ENCODE data around the gene APOA5. TPM values are rescaled to one million over a fixed set of nuclear protein-coding genes. Genes with fewer than 3 reads are reported as not detected.
A peak's percentile ranks its signal among the peaks of the same experiment; 100 is the strongest.
"Not testable (repeated sequence)": the region's sequence is repeated elsewhere in the genome, so short reads cannot be mapped to it uniquely, and the experiment has no call there.

The APOA5 gene
- total RNA-seq, 1 experiment from 2014 or later: not detected

GRCh38 chr11:116835791-116836631, 44.3 kb upstream of the APOA5 start:
- BruUV-seq (replicated peaks): no TSS peak
- ATAC-seq (peak; percentile 86), DNase-seq (peak; percentile 98)
- intact Hi-C loops (cut with micrococcal nuclease): loop anchor here (2.0 to 5.0 kb wide), 2 partner anchors 47 to 64 kb away; partner anchors contain the start of genes BUD13 and ZPR1
- Histone ChIP-seq H3K9ac (ENCODE audit: low read length) (peak overlapping the region; percentile 60), H2AFZ (ENCODE audit: low read length) (peak overlapping the region; percentile 97), H3F3A (ENCODE audit: low read length, unreplicated experiment) (no peaks in the 10 kb centered on the region), H3K4me1 (ENCODE audit: insufficient read depth, low read length) (peaks cover 7% of the 10 kb centered on the region), H3K27me3 (ENCODE audit: low read length) (no peaks in the 10 kb centered on the region), H3K9me3 (ENCODE audit: low read length) (no peaks in the 10 kb centered on the region), H3K9me2 (replicated peaks; ENCODE audit: low read length) (no peaks in the 10 kb centered on the region), H3K4me2 (ENCODE audit: low read length) (peak overlapping the region; percentile 89), H4K20me1 (ENCODE audit: low read length) (no peaks in the 10 kb centered on the region), H3K36me3 (ENCODE audit: low read depth, low read length) (no peaks in the 10 kb centered on the region), H3K27ac (ENCODE audit: low read length) (no peak overlapping the region), H3K79me2 (ENCODE audit: low read length) (no peaks in the 10 kb centered on the region), H3K4me3 (ENCODE audit: low read length) (peak overlapping the region; percentile 63)
- ChIA-PET CTCF (interaction anchor here (0.6 to 2.3 kb wide), 14 partner anchors 13 to 391 kb away, joined by 3 to 16 read pairs (median 5); partner anchors contain the start of genes APOA5 and ZPR1), POLR2A (ENCODE audit: unreplicated experiment) (interaction anchor here (0.6 to 1.0 kb wide), 5 partner anchors 18 to 191 kb away, joined by 3 to 10 read pairs (median 6); partner anchors contain the start of gene ZPR1)
- TF ChIP-seq EZH2 (IDR thresholded peaks at IDR 0.05; ENCODE audit: low read length, unreplicated experiment) (no peak), EZH2phosphoT487 (IDR thresholded peaks at IDR 0.05; ENCODE audit: borderline replicate concordance, low read length) (no peak), CTCF (conservative IDR thresholded peaks at IDR 0.05; ENCODE audit: low read depth, low read length) (peak; percentile 88)

- Histone ChIP-seq H3K27me3 (ENCODE audit: low read length) (no peaks in the 10 kb centered on the region), H3K4me3 (ENCODE audit: low read length) (peak overlapping the region; percentile 63), H4K20me1 (ENCODE audit: low read length) (no peaks in the 10 kb centered on the region), H3K4me1 (ENCODE audit: insufficient read depth, low read length) (peaks cover 7% of the 10 kb centered on the region), H3K4me2 (ENCODE audit: low read length) (peak overlapping the region; percentile 89), H2AFZ (ENCODE audit: low read length) (peak overlapping the region; percentile 97), H3K9ac (ENCODE audit: low read length) (peak overlapping the region; percentile 60), H3K9me3 (ENCODE audit: low read length) (no peaks in the 10 kb centered on the region), H3K36me3 (ENCODE audit: low read depth, low read length) (no peaks in the 10 kb centered on the region), H3F3A (ENCODE audit: low read length, unreplicated experiment) (no peaks in the 10 kb centered on the region), H3K9me2 (replicated peaks; ENCODE audit: low read length) (no peaks in the 10 kb centered on the region), H3K79me2 (ENCODE audit: low read length) (no peaks in the 10 kb centered on the region), H3K27ac (ENCODE audit: low read length) (no peak overlapping the region)
- POLR2A ChIA-PET (ENCODE audit: unreplicated experiment): interaction anchor here (0.6 to 1.0 kb wide), 4 partner anchors 18 to 192 kb away, joined by 5 to 10 read pairs (median 6); partner anchors contain the start of gene ZPR1
- intact Hi-C loops (cut with micrococcal nuclease): loop anchor here (2.0 to 5.0 kb wide), 2 partner anchors 46 to 63 kb away; partner anchors contain the start of genes BUD13 and ZPR1
- no peak for DNase-seq
- ATAC-seq: peak; percentile 4
- BruUV-seq (replicated peaks): TSS peak; percentile 31
- CTCF ChIA-PET: interaction anchor here (0.6 to 2.3 kb wide), 13 partner anchors 18 to 392 kb away, joined by 3 to 16 read pairs (median 5); partner anchors contain the start of genes APOA5 and ZPR1
- no peak for TF ChIP-seq EZH2phosphoT487 (IDR thresholded peaks at IDR 0.05; ENCODE audit: borderline replicate concordance, low read length)
- TF ChIP-seq CTCF (conservative IDR thresholded peaks at IDR 0.05; ENCODE audit: low read depth, low read length): no peak
- TF ChIP-seq EZH2 (IDR thresholded peaks at IDR 0.05; ENCODE audit: low read length, unreplicated experiment): no peak
These were observed 43.5 kb upstream of the APOA5 start for GRCh38 chr11:116835042-116835772.

GRCh38 chr11:116834535-116835041, 42.9 kb upstream of the APOA5 start:
- H3K36me3 ChIP-seq (ENCODE audit: low read depth, low read length); H3K9ac ChIP-seq (ENCODE audit: low read length); H4K20me1 ChIP-seq (ENCODE audit: low read length); POLR2A ChIA-PET (ENCODE audit: unreplicated experiment); H3K9me3 ChIP-seq (ENCODE audit: low read length); H3K4me3 ChIP-seq (ENCODE audit: low read length); H3K9me2 ChIP-seq (replicated peaks; ENCODE audit: low read length); DNase-seq; BruUV-seq (replicated peaks); H3K27me3 ChIP-seq (ENCODE audit: low read length); H2AFZ ChIP-seq (ENCODE audit: low read length); H3K4me1 ChIP-seq (ENCODE audit: insufficient read depth, low read length); ATAC-seq; H3K79me2 ChIP-seq (ENCODE audit: low read length); H3K27ac ChIP-seq (ENCODE audit: low read length); H3K4me2 ChIP-seq (ENCODE audit: low read length); H3F3A ChIP-seq (ENCODE audit: low read length, unreplicated experiment): not testable (repeated sequence)
- CTCF ChIA-PET: interaction anchor here (0.6 kb wide), 1 partner anchor 21 kb away, joined by 3 read pairs; no protein-coding TSS in a partner anchor
- intact Hi-C loops (cut with micrococcal nuclease): loop anchor here (2.0 to 5.0 kb wide), 2 partner anchors 46 to 62 kb away; partner anchors contain the start of genes BUD13 and ZPR1

Measured in PC-3 (cell line).